Umbilical cord (tissue), 2 donors: ENCODE results near the gene TBC1D19. TPM values are rescaled to one million over a fixed set of nuclear protein-coding genes. Genes with fewer than 3 reads are reported as not detected.
A peak's percentile ranks its signal among the peaks of the same experiment; 100 is the strongest.

Experiments used
- DNase-seq: peaks from one replicate; pipeline ENCODE4 v3.0.0-alpha.2; 2015; ENCODE audit warnings: low spot score
- total RNA-seq: library from RNA; depleted of rRNA; stranded (reverse); fragments of >200 nt; gene quantifications from one replicate; pipeline ENCODE4 v1.2.3, GENCODE V29; 2014; ENCODE audit warnings: low replicate concordance; ENCODE audit not compliant: insufficient read depth

Gene TBC1D19
- total RNA-seq, 1 donor from 2014 or later, result 121 TPM

DNA sequence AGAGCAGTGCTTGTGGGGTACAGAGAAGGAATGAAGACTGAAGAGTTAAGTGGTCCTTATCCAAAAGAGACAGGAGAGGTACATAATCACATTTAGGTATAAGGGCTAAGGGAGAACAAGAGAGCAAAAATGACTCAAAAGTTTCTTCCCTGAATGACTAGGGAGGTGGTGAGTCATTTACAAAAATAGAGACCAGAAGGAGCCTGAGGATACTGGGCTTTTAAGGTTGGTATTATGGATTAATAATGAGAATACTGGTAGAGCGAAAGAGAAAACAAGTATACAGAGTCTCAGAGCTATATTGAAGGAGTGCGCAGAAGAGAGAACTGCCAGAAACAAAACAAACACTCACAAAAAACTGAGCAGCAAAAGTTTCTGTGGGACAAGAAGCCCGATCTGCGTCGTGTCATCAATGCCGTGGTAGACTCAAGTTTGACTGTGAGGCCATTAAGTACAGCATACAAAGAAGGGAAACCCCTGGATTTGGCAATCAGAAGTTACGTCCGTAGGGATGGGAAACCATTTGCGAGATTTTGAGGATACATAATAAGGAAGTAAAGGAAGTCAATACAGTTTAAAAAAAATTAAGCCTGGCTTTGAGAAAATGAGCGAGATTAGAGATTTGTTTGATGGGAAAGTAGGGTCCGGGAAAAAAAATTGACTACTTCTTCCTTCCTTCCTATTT, 147.6 kb downstream of the TBC1D19 start:
- DNase-seq, result no peak

- no peak for DNase-seq
These were observed 148.5 kb downstream of the TBC1D19 start for GRCh38 chr4:26732356-26732755.

DNA sequence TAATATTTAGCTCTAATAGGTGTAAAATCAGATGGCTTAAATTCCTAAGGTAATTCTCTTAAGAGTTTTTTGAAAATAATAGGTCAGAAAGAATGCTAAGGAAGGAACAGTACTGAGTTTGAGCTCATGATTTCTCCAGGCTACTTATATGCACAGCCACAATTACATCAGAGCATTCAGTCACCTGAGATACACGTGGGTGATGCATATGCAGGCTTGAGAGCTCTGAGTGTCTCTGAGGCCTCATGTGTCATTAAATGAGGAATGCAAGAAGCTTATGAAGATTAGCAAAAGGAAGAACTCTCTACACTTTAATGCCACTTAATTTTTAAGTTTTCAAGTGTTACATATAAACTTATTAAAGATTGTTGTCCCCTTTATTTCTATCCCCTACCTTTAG, 152.7 kb downstream of the TBC1D19 start:
- no peak for DNase-seq

DNA sequence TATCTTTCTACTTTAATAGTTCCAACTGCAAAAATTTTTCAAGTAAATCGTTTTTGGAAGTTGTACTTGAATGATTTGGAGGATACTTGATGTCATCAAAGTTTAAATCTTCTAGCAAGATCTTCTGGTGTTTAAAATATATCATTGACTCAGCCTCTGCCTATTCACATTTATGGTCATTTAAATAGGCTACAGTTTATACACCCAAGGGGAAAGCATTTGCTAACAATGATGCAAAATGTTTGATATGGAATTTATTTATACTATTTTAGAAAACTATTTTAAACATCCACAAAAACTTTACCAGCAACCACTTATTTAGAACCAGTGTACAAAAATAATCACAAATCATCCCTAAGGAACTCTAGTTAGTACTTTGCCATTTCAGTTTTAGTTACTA, 153.5 kb downstream of the TBC1D19 start:
- DNase-seq, result no peak

DNA sequence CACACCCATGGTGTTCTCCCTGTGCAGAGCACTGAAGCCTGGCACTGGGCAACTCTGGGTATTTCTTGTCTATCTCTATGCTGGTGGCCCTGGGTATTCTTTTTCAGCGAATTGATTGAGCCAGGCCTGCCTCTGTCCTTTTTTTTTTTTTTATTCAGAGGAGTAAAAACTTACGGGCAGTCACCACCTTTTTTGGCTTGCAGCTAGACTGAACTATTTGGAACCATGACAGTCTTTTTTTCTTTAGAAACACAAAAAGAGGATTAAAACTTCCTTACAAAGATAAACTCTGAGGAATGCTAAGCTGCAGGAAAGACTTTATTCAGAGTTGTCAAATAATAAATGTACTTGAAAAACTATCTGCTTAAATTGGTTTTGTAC, 157.6 kb downstream of the TBC1D19 start:
- no peak for DNase-seq

- DNase-seq, result no peak
These were observed 162.9 kb downstream of the TBC1D19 start for GRCh38 chr4:26746802-26747213.

DNA sequence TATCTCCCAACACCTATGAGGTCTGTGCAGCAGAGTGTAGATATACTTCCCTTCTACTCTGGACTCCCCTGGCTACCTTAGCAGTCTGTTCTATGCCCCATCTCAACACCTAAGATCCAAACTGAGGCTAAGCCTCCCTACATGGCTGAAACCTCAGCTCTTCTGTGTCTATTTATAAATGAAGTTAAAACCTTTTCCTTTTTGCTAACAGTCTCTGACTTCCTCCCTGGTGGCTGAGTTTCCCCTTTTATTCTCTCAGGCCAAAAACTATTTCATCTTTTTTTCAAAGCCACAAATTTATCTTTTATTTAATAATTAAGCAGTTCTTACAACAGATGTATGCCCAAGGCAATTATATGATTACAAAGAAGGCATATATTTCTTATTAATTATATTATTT, 164.9 kb downstream of the TBC1D19 start:
- DNase-seq, result no peak

- no peak for DNase-seq
These were observed 166.0 kb downstream of the TBC1D19 start for GRCh38 chr4:26749867-26750266.

- no peak for DNase-seq
These were observed 167.1 kb downstream of the TBC1D19 start for GRCh38 chr4:26751004-26751403.

DNA sequence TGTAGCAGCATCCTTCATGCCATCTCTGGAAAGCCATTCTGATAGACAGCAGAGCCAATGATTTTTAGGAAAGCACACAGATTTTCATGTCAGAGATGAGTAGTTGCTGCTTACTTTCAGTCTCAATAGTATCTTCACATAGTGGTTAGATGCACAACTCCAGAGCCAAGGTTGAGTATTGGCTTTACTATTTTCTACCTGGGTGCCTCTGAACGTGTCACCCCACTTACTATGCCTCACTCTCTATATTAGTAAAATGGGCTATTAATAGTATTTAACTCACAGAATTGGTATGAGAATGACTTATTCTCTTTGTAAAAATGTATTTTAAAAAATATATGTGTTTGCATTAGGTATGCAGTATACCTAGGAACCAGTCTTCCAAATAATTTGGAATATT, 168.0 kb downstream of the TBC1D19 start:
- DNase-seq, result no peak

DNA sequence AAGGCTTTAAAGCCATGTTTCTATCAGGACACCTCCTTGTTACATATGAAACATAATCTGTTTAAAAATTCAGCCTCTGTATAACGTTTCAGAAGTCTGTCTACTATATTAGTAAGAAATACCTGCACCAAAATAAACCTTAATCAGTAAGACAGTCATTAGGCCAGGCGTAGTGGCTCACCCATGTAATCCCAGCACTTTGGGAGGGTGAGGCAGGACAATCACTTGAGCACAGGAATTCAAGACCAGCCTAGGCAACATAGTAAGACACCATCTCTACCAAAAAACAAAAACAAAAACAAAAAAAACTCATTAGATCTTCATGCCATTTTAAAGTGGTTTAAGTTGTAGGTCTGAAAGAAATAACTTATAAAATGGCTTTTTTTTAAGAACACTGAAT, 169.3 kb downstream of the TBC1D19 start:
- no peak for DNase-seq

GRCh38 chr4:26753617-26754016, 169.7 kb downstream of the TBC1D19 start:
- no peak for DNase-seq

DNA sequence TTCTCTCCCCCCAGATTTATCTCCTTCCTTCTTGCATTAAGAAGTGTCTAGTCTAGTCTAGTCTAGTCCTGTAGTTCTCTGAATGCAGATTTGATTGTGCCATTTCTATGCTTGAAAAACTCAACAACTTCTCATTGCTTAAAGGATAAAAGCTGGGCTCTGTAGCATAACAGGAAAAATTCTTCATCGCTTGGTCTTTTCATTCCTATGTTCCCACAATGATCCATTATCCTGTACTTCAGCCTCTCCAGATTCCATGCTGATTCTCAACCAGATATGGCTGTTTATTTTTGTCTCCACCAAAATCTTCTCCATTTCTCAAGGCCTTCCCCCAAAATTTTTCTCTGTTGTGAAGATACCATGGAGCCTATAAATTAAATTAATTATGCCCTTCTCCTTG, 173.9 kb downstream of the TBC1D19 start:
- no peak for DNase-seq

- no peak for DNase-seq
These were observed 175.0 kb downstream of the TBC1D19 start for GRCh38 chr4:26758899-26759298.

- DNase-seq, result no peak
These were observed 178.8 kb downstream of the TBC1D19 start for GRCh38 chr4:26762650-26763049.

DNA sequence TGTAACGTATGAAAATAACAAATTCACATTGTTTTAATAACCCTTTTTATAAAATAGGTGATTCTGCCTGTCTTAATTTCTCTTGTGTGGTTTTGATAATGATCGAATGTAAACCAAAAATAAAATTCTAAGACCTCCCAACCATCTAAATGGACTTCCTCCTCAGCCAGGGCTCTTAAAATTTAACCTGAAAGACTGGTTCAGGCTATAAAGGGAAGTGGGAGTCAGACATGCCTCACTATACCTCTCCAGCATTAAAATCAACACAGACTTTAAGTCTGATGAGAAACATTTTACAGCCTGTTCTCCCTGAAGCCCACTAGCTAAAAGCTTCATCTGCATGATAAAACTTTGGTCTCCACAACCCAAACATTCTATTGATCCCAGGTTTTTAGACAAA, 179.2 kb downstream of the TBC1D19 start:
- no peak for DNase-seq

DNA sequence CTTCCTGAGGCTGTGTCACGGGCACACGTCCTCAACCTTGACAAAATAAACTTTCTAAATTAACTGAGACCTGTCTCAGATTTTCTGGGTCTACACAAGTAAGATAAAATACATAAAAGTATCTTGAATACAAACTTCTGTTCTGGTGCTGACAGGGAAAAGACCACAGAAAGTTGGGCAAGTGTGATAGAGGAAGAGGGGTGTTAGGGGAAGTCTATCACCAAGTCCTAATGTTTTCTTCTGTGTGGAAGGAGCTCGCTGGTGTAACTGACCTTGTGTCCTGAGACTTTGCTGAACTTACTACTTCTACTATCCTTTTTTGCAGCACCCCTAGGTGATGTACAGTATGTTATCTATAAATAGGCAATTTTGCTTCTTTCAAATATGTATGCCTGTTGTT, 179.8 kb downstream of the TBC1D19 start:
- no peak for DNase-seq

- peak; percentile 68 for DNase-seq
These were observed 180.3 kb downstream of the TBC1D19 start for GRCh38 chr4:26764231-26764630.

GRCh38 chr4:26765515-26765914, 181.6 kb downstream of the TBC1D19 start:
- DNase-seq, result no peak

GRCh38 chr4:26766141-26766540, 182.3 kb downstream of the TBC1D19 start:
- no peak for DNase-seq

- no peak for DNase-seq
These were observed 188.4 kb downstream of the TBC1D19 start for GRCh38 chr4:26772096-26772873.

GRCh38 chr4:26779224-26779623, 195.3 kb downstream of the TBC1D19 start:
- DNase-seq, result no peak

DNA sequence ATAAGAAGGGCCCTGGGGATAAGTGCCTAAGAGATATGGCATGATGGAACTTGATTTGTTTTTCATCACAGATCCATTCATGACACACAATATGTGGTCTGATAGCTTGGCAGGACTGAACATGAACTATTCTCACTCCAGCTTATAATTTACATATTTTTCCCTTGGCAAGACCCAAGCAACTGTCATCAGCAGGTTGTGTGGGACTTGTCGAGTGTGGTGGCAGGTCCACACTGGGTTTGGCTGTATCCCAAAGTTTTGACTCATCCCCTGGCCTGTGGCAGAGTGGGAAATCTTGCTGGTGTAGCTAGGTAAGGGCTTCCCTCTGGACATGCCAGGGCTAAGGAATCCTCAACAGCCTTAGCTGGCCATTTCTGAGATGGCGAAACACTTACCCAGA, 195.8 kb downstream of the TBC1D19 start:
- DNase-seq, result peak; percentile 56
